ENCODE results near the gene NEUROD2.

Gene NEUROD2

GRCh38 chr17:39572121-39572520 lies 35.6 kb downstream of the NEUROD2 start:
- TF ChIP-seq REST (IDR thresholded peaks at IDR 0.05; ENCODE audit: insufficient read depth in 1 of 2, low read depth in 2 of 2, low read length in 2 of 2) = no peak
- no peak for TF ChIP-seq FOXP2 (optimal IDR thresholded peaks at IDR 0.05; ENCODE audit: borderline replicate concordance, extremely low read depth, extremely low read length, insufficient read depth)
- no peak for TF ChIP-seq POLR2AphosphoS5 (IDR thresholded peaks at IDR 0.05; ENCODE audit: low read depth, low read length)
- no peak for TF ChIP-seq SIN3A (IDR thresholded peaks at IDR 0.05; ENCODE audit: borderline replicate concordance, insufficient read depth, low read length)
- TF ChIP-seq TAF1 (IDR thresholded peaks at IDR 0.05; ENCODE audit: borderline replicate concordance, insufficient read depth, low read length) = no peak

- no peak for TF ChIP-seq POLR2AphosphoS5 (IDR thresholded peaks at IDR 0.05; ENCODE audit: low read depth, low read length)
- TF ChIP-seq FOXP2 (optimal IDR thresholded peaks at IDR 0.05; ENCODE audit: borderline replicate concordance, extremely low read depth, extremely low read length, insufficient read depth) = no peak
- TF ChIP-seq SIN3A (IDR thresholded peaks at IDR 0.05; ENCODE audit: borderline replicate concordance, insufficient read depth, low read length) = no peak
- no peak for TF ChIP-seq TAF1 (IDR thresholded peaks at IDR 0.05; ENCODE audit: borderline replicate concordance, insufficient read depth, low read length)
- TF ChIP-seq REST (IDR thresholded peaks at IDR 0.05; ENCODE audit: insufficient read depth in 1 of 2, low read depth in 2 of 2, low read length in 2 of 2) = no peak
Observed at GRCh38 chr17:39569126-39569525, 38.6 kb downstream of the NEUROD2 start.

- no peak for TF ChIP-seq POLR2AphosphoS5 (IDR thresholded peaks at IDR 0.05; ENCODE audit: low read depth, low read length)
- no peak for TF ChIP-seq SIN3A (IDR thresholded peaks at IDR 0.05; ENCODE audit: borderline replicate concordance, insufficient read depth, low read length)
- TF ChIP-seq FOXP2 (optimal IDR thresholded peaks at IDR 0.05; ENCODE audit: borderline replicate concordance, extremely low read depth, extremely low read length, insufficient read depth) = no peak
- TF ChIP-seq TAF1 (IDR thresholded peaks at IDR 0.05; ENCODE audit: borderline replicate concordance, insufficient read depth, low read length) = no peak
- no peak for TF ChIP-seq REST (IDR thresholded peaks at IDR 0.05; ENCODE audit: insufficient read depth in 1 of 2, low read depth in 2 of 2, low read length in 2 of 2)
Observed at GRCh38 chr17:39568702-39569101, 39.0 kb downstream of the NEUROD2 start.

GRCh38 chr17:39566094-39566850 lies 41.4 kb downstream of the NEUROD2 start:
- TF ChIP-seq FOXP2 (optimal IDR thresholded peaks at IDR 0.05; ENCODE audit: borderline replicate concordance, extremely low read depth, extremely low read length, insufficient read depth) (no peak), TAF1 (IDR thresholded peaks at IDR 0.05; ENCODE audit: borderline replicate concordance, insufficient read depth, low read length) (no peak), SIN3A (IDR thresholded peaks at IDR 0.05; ENCODE audit: borderline replicate concordance, insufficient read depth, low read length) (no peak), POLR2AphosphoS5 (IDR thresholded peaks at IDR 0.05; ENCODE audit: low read depth, low read length) (no peak), REST (IDR thresholded peaks at IDR 0.05; ENCODE audit: insufficient read depth in 1 of 2, low read depth in 2 of 2, low read length in 2 of 2) (no peak)

Measured in PFSK-1 (cell line).